NCI-H2029 (cell line): ENCODE results near the gene RAPGEF4.

Experiments used
- DNase-seq: peaks from one replicate; lab custom pipeline; 2025; lab: John Stamatoyannopoulos, UW

RAPGEF4 gene

DNA sequence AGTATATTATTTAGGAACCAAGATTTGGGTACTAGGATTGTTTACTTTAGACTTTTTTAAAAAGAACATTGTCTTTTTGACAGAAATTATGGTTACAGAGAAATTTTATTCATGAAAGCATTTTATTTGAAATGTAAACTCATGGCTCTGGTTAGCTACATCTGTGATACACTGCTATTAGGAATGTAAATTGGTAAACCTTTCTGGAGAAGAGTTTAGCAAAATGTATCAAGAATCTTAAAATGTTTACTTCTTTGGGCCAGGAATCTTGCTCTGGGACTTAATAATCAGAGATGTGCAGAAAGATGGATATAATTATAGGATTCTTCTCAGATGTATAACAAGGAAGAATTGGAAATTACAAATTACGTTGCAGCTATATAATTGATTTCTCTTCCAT is 359.7 kb downstream of the RAPGEF4 start:
- DNase-seq, result no peak

DNA sequence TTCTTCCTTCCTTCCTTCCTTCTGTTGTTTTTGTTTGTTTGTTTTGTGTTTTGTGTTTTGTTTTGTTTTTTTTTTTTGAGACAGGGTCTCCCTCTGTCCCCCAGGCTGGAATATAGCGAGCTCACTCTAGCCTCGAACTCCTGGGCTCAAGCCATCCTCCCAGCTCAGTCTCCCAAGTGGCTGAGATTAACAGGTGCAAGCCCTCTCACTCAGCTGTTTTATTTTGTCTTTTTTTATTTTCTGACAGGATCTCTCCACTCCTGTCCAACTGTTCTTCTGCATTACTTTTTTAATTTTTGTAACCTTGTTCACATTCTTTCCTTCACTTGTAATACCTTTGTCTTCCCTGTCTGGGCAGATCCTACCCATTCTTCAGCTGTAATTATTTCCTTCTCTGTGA is 363.6 kb downstream of the RAPGEF4 start:
- DNase-seq, result no peak

DNA sequence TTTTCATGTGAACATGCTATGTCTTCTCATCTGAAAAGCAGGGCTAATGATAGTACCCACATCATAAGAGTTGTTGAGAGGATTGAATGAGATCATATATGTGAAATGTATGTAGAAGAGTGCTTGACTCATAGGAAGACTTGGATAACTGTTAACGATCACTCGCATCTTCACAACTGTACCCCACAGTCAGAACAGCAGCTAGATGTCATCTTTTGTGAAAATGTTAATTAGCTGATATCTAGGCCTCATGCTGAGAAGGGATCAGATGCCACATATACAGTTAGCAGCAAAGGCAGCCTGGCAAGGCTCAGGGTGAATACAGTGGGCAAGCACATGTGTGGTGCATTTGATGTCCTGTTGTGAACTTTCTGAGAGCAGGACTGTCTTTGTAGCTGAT is 364.2 kb downstream of the RAPGEF4 start:
- DNase-seq, result no peak

DNA sequence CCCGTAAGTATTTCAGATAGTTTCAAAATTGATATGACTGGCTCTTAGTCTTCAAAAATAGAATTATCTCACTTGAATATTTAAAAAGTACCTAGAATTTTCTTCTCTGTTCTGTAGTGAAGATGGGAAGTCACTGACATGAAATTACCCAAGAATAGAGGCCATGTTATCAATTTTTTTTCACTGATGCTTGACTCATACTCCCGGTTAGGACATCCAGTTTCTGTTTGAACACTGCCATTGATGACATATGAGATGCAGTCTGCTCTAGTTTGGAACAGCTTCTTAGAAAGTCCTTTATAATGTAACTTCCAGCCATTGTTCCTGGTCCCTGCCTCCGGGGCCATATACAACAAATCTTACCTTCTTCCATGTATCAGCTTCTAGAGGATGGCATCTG is 366.0 kb downstream of the RAPGEF4 start:
- DNase-seq, result no peak
